Liver (tissue), 9 donors: ENCODE data around the gene DUSP7. TPM values are rescaled to one million over a fixed set of nuclear protein-coding genes. Genes with fewer than 3 reads are reported as not detected.

Source experiments
- DNase-seq: peaks from one replicate; pipeline ENCODE4 v3.0.0-alpha.2; 2017; ENCODE audit warnings: low spot score
- H3K27ac ChIP-seq, 2 donors: one replicate each; pipeline ENCODE4 v1.7.0; 2013; ENCODE audit warnings: inconsistent platforms in 2 of 2, low read length in 2 of 2, control low read depth in 1 of 2, low read depth in 1 of 2, mild to moderate bottlenecking in 1 of 2
- H3K27me3 ChIP-seq, 4 donors: one replicate each; pipeline versions ENCODE4 v1.6.1 to v1.7.0; 2013; ENCODE audit warnings: low read length in 3 of 4, inconsistent platforms in 1 of 4, mild to moderate bottlenecking in 1 of 4, moderate library complexity in 1 of 4; ENCODE audit not compliant: control insufficient read depth in 4 of 4, insufficient read depth in 4 of 4
- H3K36me3 ChIP-seq, 4 donors: one replicate each; pipeline versions ENCODE4 v1.6.1 to v1.7.0; 2013; ENCODE audit warnings: low read length in 3 of 4, mild to moderate bottlenecking in 3 of 4, low read depth in 1 of 4, moderate library complexity in 1 of 4; ENCODE audit not compliant: control insufficient read depth in 4 of 4, insufficient read depth in 3 of 4
- H3K4me1 ChIP-seq, 4 donors: one replicate each; pipeline versions ENCODE4 v1.6.1 to v1.7.0; 2013; ENCODE audit warnings: low read length in 3 of 4, mild to moderate bottlenecking in 3 of 4, moderate library complexity in 1 of 4; ENCODE audit not compliant: control insufficient read depth in 4 of 4, insufficient read depth in 4 of 4
- H3K4me3 ChIP-seq, 3 donors: one replicate each; pipeline versions ENCODE4 v1.6.1 to v1.7.0; 2013; ENCODE audit warnings: low read length in 3 of 3, control low read depth in 1 of 3, low read depth in 1 of 3, mild to moderate bottlenecking in 1 of 3
- H3K9ac ChIP-seq, 2 donors: one replicate each; pipeline ENCODE4 v1.7.0; 2013; ENCODE audit warnings: low read length in 2 of 2, mild to moderate bottlenecking in 2 of 2, moderate library complexity in 2 of 2, control low read depth in 1 of 2, low read depth in 1 of 2
- H3K9me3 ChIP-seq, 4 donors: one replicate each; pipeline versions ENCODE4 v1.6.1 to v1.7.0; 2013; ENCODE audit warnings: low read length in 3 of 4; ENCODE audit not compliant: control insufficient read depth in 4 of 4
- EGR1 ChIP-seq, 2 donors: IDR thresholded peaks; 2 replicates each; pipeline ENCODE4 v1.6.1; 2016 to 2018; ENCODE audit warnings: antibody characterized with exemption in 2 of 2, low read depth in 2 of 2
- FOXA1 ChIP-seq: IDR thresholded peaks from 2 replicates; pipeline ENCODE4 v1.6.1; 2016; ENCODE audit warnings: antibody characterized with exemption
- FOXA2 ChIP-seq: IDR thresholded peaks from 2 replicates; pipeline ENCODE4 v1.6.1; 2016; ENCODE audit warnings: antibody characterized with exemption
- GABPA ChIP-seq, 2 donors: IDR thresholded peaks in 1 of 2; conservative IDR thresholded peaks in 1 of 2; 2 replicates each; pipeline ENCODE4 v1.6.1; 2016; ENCODE audit warnings: antibody characterized with exemption in 2 of 2, mild to moderate bottlenecking in 1 of 2, moderate library complexity in 1 of 2
- HNF4G ChIP-seq: IDR thresholded peaks from 2 replicates; pipeline ENCODE4 v1.6.1; 2016; ENCODE audit warnings: antibody characterized with exemption
- JUND ChIP-seq, 2 donors: IDR thresholded peaks; 2 replicates each; pipeline ENCODE4 v1.6.1; 2016; ENCODE audit warnings: antibody characterized with exemption in 2 of 2
- RAD21 ChIP-seq, 2 donors: IDR thresholded peaks; 2 replicates each; pipeline ENCODE4 v1.6.1; 2016; ENCODE audit warnings: antibody characterized with exemption in 2 of 2, mild to moderate bottlenecking in 2 of 2
- RXRA ChIP-seq, 2 donors: IDR thresholded peaks; 2 replicates each; pipeline ENCODE4 v1.6.1; 2017 to 2018; ENCODE audit warnings: antibody characterized with exemption in 2 of 2, mild to moderate bottlenecking in 1 of 2
- SP1 ChIP-seq: IDR thresholded peaks from 2 replicates; pipeline ENCODE4 v1.6.1; 2018; ENCODE audit warnings: antibody characterized with exemption, mild to moderate bottlenecking
- TAF1 ChIP-seq: conservative IDR thresholded peaks from 2 replicates; pipeline ENCODE4 v1.6.1; 2016; ENCODE audit warnings: antibody characterized with exemption, mild to moderate bottlenecking
- YY1 ChIP-seq: IDR thresholded peaks from 2 replicates; pipeline ENCODE4 v1.6.1; 2016; ENCODE audit warnings: antibody characterized with exemption, mild to moderate bottlenecking
- WGBS: extraction: QIAGEN DNeasy Blood & Tissue Kit; methylation state at CpG from one replicate; pipeline ENCODE4 v1.1.7; 2013; 5-methylcytosine and 5-hydroxymethylcytosine counted together
- polyA plus RNA-seq, 2 donors: library from polyadenylated mRNA; stranded (reverse) in 1 of 2; unstranded in 1 of 2; fragments of 200-250 nt in 1 of 2; fragments of >200 nt in 1 of 2; fragmentation: Nextera tagmentation in 1 of 2; extraction: Ambion mirVana in 1 of 2; gene quantifications; one replicate each; pipeline versions ENCODE4 v1.2.1 to v1.2.3, GENCODE V29; 2013 to 2015
- total RNA-seq, 2 donors: library from RNA; depleted of rRNA; stranded (reverse); fragments of >200 nt; gene quantifications; one replicate each; pipeline ENCODE4 v1.2.3, GENCODE V29; 2014
- TF ChIP-seq, protein P1 (sequence below): IDR thresholded peaks from 2 replicates; pipeline ENCODE4 v1.6.1; 2016; ENCODE audit warnings: antibody characterized with exemption
- TF ChIP-seq, protein P2 (sequence below): IDR thresholded peaks from 2 replicates; pipeline ENCODE4 v1.6.1; 2016; ENCODE audit warnings: antibody characterized with exemption
- TF ChIP-seq, protein P3 (sequence below): fragments of 150-350 bp; IDR thresholded peaks from 2 replicates; pipeline ENCODE4 v1.5.1; 2017; ENCODE audit warnings: improper control_type of control experiment, low read depth, low read length; ENCODE audit not compliant: missing input control
- TF ChIP-seq, protein P4 (sequence below): IDR thresholded peaks from 2 replicates; pipeline ENCODE4 v1.6.1; 2016; ENCODE audit warnings: antibody characterized with exemption
- TF ChIP-seq, protein P5 (sequence below): IDR thresholded peaks from 2 replicates; pipeline ENCODE4 v1.6.1; 2016; ENCODE audit warnings: antibody characterized with exemption, mild to moderate bottlenecking
- donor health status: healthy.
- donor health status: healthy.
- donor health status: healthy.
- donor health status: healthy.
- donor health status: healthy.

Gene DUSP7
- total and polyA plus RNA-seq, 4 donors: 1.5 to 5.0 (median 3.7) TPM

DNA sequence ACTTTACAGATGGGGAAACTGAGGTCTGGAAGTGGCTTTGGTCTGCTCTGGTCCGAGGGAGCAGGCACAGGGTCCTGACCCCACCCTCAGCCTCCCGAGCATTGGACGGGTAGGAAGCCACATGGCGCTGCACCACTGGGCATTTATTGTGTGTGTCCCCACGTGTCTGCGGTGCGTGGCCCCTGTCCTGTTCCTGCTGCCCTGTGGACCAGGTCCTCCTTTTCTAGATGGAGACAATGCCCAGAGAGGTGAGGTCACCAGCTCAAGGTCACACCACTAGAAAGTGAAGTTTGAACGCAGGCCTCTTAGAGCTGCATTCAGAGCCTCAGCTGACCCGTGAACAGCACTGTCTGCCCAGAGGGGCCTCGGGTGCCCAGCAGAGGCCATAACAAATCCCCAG, 26.8 kb downstream of the DUSP7 start:
- Histone ChIP-seq H3K9me3 (peaks cover 0 to 2% (median 0%) of the 10 kb centered on the region in 4 donors), H3K4me1 (peaks cover 0 to 8% (median 2%) of the 10 kb centered on the region in 4 donors), H3K27ac (no peak overlapping the region), H3K4me3 (no peak overlapping the region), H3K27me3 (no peaks in the 10 kb centered on the region), H3K36me3 (no peaks in the 10 kb centered on the region), H3K9ac (no peak overlapping the region)
- 90% methylated on average over 10 of the region's 10 CpGs for WGBS
- no peak for TF ChIP-seq FOXA2
- TF ChIP-seq, protein P1, sequence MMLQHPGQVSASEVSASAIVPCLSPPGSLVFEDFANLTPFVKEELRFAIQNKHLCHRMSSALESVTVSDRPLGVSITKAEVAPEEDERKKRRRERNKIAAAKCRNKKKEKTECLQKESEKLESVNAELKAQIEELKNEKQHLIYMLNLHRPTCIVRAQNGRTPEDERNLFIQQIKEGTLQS: no peak
- DNase-seq: no peak

DNA sequence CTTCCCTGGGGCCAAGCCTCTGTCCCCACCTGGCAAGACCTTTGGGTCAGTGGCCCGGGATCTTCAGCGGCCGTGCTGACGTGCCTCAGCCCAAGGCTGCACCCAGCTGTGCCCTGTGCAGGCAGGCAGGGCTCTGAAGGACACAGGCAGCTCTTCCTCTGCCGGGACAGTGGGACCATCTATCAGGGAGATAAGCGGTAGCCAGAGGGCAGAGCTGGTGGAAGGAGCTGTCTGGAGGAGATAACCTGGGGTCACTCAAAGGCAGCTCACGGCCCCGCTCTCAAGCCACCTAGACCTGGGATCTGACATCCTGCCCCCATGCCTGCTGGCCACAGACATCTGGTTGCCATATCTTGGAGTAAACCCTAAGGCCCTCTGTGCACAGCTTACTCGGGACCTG, 27.3 kb downstream of the DUSP7 start:
- no peak overlapping the region for H3K4me3 ChIP-seq
- no peaks in the 10 kb centered on the region for H3K27me3 ChIP-seq
- H3K27ac ChIP-seq: no peak overlapping the region
- 68% methylated on average over 9 of the region's 9 CpGs for WGBS
- TF ChIP-seq, protein P2, sequence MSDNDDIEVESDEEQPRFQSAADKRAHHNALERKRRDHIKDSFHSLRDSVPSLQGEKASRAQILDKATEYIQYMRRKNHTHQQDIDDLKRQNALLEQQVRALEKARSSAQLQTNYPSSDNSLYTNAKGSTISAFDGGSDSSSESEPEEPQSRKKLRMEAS: no peak
- TF ChIP-seq FOXA1 (no peak), TAF1 (no peak), HNF4G (no peak), RXRA (IDR thresholded peaks at IDR 0.05) (no peak), JUND (IDR thresholded peaks at IDR 0.05) (no peak), RAD21 (IDR thresholded peaks at IDR 0.05) (no peak), SP1 (no peak), FOXA2 (no peak), YY1 (no peak), EGR1 (IDR thresholded peaks at IDR 0.05; ENCODE audit: low read depth in 2 of 2) (no peak), GABPA (IDR thresholded peaks at IDR 0.05 in 1 of 2, conservative IDR thresholded peaks at IDR 0.05 in 1 of 2) (no peak)
- TF ChIP-seq, protein P1: no peak
- TF ChIP-seq, protein P3, sequence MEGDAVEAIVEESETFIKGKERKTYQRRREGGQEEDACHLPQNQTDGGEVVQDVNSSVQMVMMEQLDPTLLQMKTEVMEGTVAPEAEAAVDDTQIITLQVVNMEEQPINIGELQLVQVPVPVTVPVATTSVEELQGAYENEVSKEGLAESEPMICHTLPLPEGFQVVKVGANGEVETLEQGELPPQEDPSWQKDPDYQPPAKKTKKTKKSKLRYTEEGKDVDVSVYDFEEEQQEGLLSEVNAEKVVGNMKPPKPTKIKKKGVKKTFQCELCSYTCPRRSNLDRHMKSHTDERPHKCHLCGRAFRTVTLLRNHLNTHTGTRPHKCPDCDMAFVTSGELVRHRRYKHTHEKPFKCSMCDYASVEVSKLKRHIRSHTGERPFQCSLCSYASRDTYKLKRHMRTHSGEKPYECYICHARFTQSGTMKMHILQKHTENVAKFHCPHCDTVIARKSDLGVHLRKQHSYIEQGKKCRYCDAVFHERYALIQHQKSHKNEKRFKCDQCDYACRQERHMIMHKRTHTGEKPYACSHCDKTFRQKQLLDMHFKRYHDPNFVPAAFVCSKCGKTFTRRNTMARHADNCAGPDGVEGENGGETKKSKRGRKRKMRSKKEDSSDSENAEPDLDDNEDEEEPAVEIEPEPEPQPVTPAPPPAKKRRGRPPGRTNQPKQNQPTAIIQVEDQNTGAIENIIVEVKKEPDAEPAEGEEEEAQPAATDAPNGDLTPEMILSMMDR: no peak
- TF ChIP-seq, protein P4, sequence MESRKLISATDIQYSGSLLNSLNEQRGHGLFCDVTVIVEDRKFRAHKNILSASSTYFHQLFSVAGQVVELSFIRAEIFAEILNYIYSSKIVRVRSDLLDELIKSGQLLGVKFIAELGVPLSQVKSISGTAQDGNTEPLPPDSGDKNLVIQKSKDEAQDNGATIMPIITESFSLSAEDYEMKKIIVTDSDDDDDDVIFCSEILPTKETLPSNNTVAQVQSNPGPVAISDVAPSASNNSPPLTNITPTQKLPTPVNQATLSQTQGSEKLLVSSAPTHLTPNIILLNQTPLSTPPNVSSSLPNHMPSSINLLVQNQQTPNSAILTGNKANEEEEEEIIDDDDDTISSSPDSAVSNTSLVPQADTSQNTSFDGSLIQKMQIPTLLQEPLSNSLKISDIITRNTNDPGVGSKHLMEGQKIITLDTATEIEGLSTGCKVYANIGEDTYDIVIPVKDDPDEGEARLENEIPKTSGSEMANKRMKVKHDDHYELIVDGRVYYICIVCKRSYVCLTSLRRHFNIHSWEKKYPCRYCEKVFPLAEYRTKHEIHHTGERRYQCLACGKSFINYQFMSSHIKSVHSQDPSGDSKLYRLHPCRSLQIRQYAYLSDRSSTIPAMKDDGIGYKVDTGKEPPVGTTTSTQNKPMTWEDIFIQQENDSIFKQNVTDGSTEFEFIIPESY: no peak
- TF ChIP-seq, protein P5, sequence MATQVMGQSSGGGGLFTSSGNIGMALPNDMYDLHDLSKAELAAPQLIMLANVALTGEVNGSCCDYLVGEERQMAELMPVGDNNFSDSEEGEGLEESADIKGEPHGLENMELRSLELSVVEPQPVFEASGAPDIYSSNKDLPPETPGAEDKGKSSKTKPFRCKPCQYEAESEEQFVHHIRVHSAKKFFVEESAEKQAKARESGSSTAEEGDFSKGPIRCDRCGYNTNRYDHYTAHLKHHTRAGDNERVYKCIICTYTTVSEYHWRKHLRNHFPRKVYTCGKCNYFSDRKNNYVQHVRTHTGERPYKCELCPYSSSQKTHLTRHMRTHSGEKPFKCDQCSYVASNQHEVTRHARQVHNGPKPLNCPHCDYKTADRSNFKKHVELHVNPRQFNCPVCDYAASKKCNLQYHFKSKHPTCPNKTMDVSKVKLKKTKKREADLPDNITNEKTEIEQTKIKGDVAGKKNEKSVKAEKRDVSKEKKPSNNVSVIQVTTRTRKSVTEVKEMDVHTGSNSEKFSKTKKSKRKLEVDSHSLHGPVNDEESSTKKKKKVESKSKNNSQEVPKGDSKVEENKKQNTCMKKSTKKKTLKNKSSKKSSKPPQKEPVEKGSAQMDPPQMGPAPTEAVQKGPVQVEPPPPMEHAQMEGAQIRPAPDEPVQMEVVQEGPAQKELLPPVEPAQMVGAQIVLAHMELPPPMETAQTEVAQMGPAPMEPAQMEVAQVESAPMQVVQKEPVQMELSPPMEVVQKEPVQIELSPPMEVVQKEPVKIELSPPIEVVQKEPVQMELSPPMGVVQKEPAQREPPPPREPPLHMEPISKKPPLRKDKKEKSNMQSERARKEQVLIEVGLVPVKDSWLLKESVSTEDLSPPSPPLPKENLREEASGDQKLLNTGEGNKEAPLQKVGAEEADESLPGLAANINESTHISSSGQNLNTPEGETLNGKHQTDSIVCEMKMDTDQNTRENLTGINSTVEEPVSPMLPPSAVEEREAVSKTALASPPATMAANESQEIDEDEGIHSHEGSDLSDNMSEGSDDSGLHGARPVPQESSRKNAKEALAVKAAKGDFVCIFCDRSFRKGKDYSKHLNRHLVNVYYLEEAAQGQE: no peak
- H3K4me1 ChIP-seq: peaks cover 0 to 4% (median 0%) of the 10 kb centered on the region in 4 donors
- DNase-seq: no peak
- H3K9me3 ChIP-seq: peaks cover 0 to 2% (median 0%) of the 10 kb centered on the region in 4 donors
- H3K36me3 ChIP-seq: no peaks in the 10 kb centered on the region
- no peak overlapping the region for H3K9ac ChIP-seq
